ENCODE data around the gene LPP.

Gene LPP

DNA sequence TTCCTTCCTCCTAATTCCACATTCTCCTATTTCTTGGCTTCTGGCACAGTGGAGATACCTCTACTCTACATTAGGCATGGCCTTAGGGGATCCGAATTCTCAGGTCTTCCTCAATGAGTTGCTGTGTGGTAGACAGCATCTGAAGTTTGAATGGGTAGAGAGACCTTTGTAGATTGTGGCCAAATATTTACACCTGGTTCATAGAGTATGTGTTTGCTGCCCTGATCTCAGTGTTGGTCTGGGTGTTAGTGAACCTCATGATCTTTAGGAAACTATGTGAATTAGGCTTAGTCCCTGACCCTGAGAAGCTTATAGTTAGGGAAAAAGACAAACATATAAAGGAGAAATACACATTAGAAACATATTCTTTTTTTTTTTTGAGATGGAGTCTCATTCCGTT, 75.8 kb downstream of the LPP start:
- no peak for DNase-seq

DNA sequence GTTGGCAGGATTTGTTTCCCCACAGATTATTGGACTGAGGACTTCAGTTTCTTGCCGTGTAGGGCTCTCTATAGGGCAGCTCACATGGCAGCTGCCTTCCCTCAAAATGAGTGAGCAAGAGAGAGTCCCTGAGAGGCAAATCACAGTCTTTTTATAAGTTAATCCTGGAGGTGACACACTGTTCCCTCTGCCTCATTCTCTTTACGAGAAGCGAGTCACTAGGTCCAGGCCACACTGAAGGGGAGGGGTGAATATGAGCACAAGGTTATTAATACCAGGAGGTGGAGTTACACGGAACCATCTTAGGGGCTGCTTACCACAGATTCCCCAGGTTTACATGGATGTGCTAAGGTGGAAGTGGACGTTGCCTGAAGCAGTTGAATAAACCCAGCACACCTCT, 77.0 kb downstream of the LPP start:
- DNase-seq, result peak; percentile 6 to 38 (median 15)

GRCh38 chr3:188231456-188231855, 77.5 kb downstream of the LPP start:
- DNase-seq, result no peak

GRCh38 chr3:188232656-188233055, 78.7 kb downstream of the LPP start:
- DNase-seq, result no peak

- no peak for DNase-seq
Measured at GRCh38 chr3:188233320-188233719, 79.4 kb downstream of the LPP start.

- no peak for DNase-seq
Measured at GRCh38 chr3:188234132-188234531, 80.2 kb downstream of the LPP start.

DNA sequence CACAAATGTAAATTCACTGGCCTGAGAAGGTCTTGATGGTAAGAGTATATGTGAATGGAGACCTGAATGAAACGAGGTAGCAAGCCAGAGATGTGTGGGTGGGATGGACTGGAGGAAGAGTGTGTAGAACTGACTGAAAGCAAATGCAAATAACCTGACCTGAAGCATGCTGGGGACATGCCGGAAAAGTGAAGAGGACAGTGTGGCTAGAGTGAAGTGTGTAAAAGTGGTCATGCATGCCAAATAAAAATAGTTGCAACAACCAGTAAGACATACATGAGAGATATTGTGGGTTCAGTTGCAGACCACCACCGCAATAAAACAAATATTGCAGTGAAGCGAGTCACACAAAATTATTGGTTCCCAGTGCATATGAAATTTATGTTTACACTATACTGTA, 82.3 kb downstream of the LPP start:
- no peak for DNase-seq

DNA sequence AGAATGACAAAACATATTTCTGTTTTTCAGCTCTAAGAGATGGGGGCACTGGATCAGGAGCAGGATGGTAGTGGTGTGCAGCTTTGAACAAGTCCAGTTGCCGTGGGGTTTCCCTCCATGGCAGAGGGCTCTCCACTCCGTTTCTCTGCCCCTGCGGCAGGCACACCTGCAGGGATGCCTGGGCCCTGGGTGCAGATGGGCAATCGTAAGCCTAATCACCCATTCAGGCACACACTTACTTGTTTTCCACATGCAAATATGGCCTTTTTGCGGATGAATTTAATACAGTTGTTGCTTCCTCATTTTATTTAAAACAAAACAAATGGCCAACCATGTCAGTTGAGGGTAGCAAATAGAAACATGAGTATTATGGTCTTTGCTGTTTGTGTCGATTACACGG, 85.1 kb downstream of the LPP start:
- no peak for DNase-seq

DNA sequence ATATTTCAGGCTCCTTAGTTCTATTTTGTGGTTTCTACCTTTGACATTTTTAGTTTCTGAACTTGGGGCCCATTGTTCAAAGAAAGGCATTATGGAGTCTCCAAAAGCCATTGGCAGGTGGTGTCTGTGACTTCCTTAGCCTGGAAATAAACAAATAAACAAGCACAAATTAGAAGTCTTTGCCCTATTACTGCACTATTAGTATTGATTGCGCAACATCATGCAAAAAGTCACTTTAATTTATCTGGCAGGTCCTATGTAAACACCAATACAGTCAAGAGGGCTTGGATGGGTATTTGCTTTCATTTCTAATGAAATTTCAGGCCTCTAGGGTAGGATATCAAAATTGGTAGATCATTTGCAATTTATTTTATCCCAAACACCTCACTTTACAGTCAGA, 85.6 kb downstream of the LPP start:
- no peak for DNase-seq

- no peak for DNase-seq
Measured at GRCh38 chr3:188240189-188240981, 86.4 kb downstream of the LPP start.

DNA sequence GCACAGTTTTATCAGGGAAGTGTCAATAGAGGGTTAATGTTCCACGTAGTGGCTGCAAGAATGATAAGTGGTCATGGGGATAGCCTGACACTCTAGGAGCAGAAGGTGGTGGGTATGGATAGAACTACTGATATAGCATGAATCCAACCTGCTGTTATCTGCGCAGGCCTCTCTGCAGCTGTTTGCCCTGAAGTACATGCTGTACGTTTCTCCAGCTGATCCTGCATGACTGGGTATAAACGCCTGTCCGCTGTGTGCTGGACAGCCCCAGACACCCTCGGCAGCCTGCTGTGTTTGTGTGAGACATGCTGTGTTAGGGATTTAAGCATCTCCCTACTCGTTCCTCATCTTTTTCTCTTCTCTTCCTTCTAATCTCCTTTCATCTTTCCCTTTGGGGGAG, 87.1 kb downstream of the LPP start:
- no peak for DNase-seq

GRCh38 chr3:188241883-188242282, 87.9 kb downstream of the LPP start:
- DNase-seq, result no peak

GRCh38 chr3:188242436-188243123, 88.6 kb downstream of the LPP start:
- no peak for DNase-seq

DNA sequence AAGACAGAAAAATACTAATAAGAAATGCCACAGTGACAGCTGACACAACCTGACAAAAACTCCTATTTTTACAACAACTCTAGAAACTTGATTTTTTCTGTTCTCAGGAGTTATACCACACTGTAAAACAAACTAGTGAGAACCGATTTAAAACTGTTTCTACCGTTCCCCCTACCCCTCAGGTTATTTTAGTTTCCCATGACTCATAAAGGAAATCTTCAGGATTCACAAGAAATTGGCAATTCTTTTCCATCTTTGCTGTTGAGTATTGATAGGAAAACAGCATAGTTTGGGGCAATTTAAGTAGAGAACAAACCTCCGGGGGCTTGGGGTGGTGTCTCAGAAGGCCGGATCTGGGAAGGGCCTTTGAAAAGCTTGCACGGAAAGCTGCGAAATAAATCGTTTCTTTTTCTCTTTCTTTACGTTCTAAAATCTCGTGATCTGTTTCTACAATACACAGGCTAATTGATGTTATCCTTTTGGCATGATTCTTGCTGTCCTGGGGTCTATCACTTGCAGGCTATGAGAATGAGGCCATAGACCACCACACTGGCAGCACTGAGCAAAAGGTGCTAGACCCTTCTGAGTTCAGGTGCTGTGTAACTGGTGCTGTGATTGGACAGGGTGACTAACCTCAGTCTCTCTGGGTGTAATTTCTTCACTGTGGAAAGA, 89.3 kb downstream of the LPP start:
- DNase-seq, result no peak

DNA sequence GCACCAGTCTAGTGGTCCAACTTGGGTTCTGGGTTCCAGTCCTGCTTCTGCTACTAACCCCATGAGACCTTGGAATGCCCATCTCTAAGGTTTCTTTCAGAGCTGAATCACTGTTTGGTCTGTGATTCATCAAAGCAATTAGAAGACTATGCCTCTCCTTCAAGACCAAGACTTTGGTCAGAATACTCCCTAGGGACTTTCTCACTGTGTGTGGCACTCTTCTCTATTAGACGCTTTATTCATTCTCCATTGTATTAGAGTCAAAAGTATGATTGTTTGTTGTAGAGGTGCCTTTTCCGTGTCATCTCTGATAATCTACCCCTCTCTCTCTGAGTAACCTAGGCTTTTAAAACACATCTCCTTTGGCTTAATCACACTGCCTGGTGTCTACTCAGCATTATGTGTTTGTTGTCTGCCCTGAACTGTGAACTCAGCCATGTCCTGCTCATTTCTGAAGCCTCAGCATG, 90.5 kb downstream of the LPP start:
- DNase-seq, result peak; percentile 21 to 46 (median 41)

DNA sequence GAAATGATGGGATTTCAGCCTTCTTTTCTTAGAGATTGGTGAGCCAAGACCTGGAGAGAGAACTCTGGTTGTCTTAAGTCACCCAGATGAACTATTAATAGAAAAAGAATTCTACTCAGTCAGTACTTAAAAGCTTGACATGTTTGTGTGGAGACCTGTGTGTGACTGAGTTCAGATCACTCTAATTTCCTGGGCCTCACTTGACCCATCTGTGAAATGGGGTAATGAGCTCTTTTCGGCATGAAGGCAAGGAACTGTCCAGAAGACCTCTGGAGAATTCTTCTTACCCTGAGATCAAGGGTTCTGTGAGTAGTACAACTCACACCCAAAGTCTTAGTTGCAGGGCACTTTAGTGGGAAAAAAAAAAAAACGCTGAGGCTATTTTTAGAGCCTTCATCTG, 92.9 kb downstream of the LPP start:
- no peak for DNase-seq

- DNase-seq, result no peak
Measured at GRCh38 chr3:188248036-188248561, 94.1 kb downstream of the LPP start.

GRCh38 chr3:188253123-188253793, 99.3 kb downstream of the LPP start:
- no peak for DNase-seq

DNA sequence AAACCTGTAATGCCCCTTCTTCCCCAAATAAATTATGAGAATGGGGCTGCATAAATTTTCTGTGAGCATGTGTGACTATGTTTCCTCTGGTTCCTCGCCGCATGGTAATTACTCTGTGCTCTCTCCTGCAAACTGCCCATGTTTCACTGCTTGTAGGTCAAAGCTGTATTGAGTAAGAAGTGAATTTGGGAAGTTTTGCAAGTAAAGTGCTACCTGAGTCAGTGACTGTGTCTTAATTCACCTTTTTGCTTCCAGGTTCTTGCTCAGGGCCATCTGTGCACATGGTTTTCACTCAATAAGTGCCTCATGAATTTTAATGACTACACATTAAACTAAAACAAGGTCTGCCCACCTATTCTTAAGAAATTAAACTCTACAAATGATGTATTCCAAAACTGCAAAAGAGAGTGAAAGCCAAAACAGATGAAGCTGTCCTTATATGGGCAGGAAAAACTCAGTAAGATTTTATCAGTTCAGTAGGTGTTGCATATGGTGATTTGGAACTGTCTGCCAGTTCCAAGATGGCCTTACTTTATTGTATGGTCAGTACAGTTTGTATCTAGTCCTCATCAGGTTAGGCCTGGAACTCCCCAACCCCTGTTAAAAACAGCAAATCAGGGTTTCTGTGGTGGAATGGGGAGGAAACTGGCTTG, 100.0 kb downstream of the LPP start:
- DNase-seq, result no peak

DNA sequence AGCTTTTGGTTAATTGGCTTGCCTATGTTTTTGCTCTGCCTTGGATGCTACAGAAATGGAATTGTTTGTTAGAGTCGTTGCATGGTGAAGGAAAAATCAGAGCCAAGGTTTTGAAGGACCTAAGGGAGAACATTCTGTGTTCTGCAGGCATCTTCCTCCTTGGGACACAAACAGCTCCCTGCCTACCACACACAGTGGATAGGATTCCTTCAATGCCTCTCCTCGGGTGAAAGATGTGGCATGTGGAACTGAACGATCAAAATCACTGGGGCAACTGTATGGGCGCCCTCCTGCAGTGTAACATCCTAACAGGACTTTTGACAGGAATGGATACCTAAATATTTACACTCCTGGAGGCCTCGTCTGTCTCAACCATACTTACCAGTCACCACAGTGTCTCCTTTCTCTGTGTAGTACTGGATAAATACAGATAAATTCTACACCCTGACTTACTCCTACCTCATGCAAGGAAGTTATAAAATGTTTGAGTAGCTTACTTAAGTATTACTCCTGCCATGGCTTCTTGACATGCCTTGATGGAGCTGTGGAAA, 100.6 kb downstream of the LPP start:
- no peak for DNase-seq

DNA sequence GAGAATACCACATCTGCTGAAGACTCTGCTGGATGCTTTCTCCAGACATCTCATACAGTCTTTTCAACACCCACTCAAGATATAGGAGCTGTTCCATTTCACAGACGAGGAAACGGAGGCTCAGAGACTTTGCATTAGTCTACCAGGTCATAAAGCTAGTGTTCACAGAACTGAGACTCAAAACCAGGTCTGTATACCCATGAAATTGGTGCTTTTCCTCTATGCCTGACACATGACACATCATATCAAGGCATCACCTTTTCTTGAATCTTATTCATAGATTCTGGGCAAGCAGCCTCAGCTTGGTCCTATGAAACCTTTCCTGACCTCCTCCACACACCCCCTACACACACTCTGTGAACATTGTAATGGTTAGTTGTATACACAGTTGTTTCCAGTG, 101.2 kb downstream of the LPP start:
- no peak for DNase-seq

DNA sequence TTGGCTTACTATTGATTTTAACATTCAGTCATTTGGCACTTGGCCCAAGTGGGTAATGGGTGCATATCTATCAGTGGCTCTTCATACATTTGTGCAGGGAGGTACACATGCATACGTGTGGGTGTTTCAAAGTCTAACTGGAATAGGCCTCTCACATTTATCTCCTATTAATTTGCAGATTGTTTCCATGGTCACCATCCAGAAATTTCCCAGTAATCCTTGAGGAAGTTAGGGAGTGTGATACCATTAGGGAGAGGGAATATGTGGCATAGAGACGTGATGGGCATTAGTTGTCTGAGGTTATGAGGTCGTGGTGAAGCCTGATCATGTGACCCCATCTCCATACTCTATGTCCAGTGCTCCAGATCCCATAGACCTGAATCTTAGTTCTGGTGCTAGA, 102.8 kb downstream of the LPP start:
- no peak for DNase-seq

Data from suppressor macrophage treated with lipopolysaccharide for 1 hour (primary cell).